ENCODE measurements around the gene HAPLN1. TPM values are rescaled to one million over a fixed set of nuclear protein-coding genes. Genes with fewer than 3 reads are reported as not detected.

Gene HAPLN1
- total and polyA plus RNA-seq, 2 of the 4 experiments (the other 2 are of a cell fraction): under 0.01 to 0.07 TPM

GRCh38 chr5:83767409-83767992 is 46.8 kb upstream of the HAPLN1 start (continued):
- TF ChIP-seq ELK1 (IDR thresholded peaks at IDR 0.05; ENCODE audit: borderline replicate concordance, low read depth, low read length) (no peak), BHLHE40 (IDR thresholded peaks at IDR 0.05; ENCODE audit: low read depth, low read length) (no peak), USF2 (IDR thresholded peaks at IDR 0.05; ENCODE audit: low read depth, low read length) (no peak), NFE2L2 (IDR thresholded peaks at IDR 0.05; ENCODE audit: low read depth, low read length) (no peak)

GRCh38 chr5:83764101-83764500 is 43.4 kb upstream of the HAPLN1 start:
- Histone ChIP-seq H3K4ac (ENCODE audit: low read depth, low read length) (no peak overlapping the region), H2BK5ac (ENCODE audit: low read depth, low read length, poor library complexity, severe bottlenecking) (no peak overlapping the region), H4K91ac (ENCODE audit: insufficient read depth, low read depth, low read length) (no peak overlapping the region), H2AK5ac (ENCODE audit: low read depth, low read length) (no peak overlapping the region), H2AFZ (replicated peaks; ENCODE audit: low read length, poor library complexity) (no peak overlapping the region), H3K4me3 (ENCODE audit: insufficient read depth, low read depth, low read length) (no peak overlapping the region), H2BK120ac (ENCODE audit: low read depth, low read length) (no peak overlapping the region), H4K5ac (ENCODE audit: low read depth, low read length) (no peak overlapping the region), H3K27ac (ENCODE audit: insufficient read depth, low read length) (no peak overlapping the region), H3K4me1 (ENCODE audit: control insufficient read depth, insufficient read depth, low read length) (no peaks in the 10 kb centered on the region), H3K4me2 (ENCODE audit: low read depth, low read length) (no peak overlapping the region), H3K14ac (replicated peaks; ENCODE audit: low read depth, low read length) (no peak overlapping the region), H3K36me3 (ENCODE audit: control insufficient read depth, insufficient read depth, low read length) (no peaks in the 10 kb centered on the region), H3K27me3 (ENCODE audit: control insufficient read depth, insufficient read depth, low read length) (no peaks in the 10 kb centered on the region), H2BK15ac (ENCODE audit: low read depth, low read length) (no peak overlapping the region), H3K79me1 (ENCODE audit: low read depth in 1 of 2, low read length in 2 of 2) (no peaks in the 10 kb centered on the region), H3K56ac (ENCODE audit: extremely low read depth, insufficient read depth, low read length) (no peak overlapping the region), H2BK20ac (ENCODE audit: low read depth, low read length) (no peak overlapping the region), H3K9me3 (ENCODE audit: control insufficient read depth, insufficient read depth, low read length) (peaks cover 12% of the 10 kb centered on the region), H3K9ac (ENCODE audit: low read depth, low read length) (no peak overlapping the region), H4K8ac (ENCODE audit: low read depth in 2 of 2, low read length in 2 of 2) (no peak overlapping the region), H3K23ac (ENCODE audit: low read depth, low read length) (no peak overlapping the region), H2AK9ac (replicated peaks; ENCODE audit: low read depth, low read length, poor library complexity) (no peak overlapping the region), H3K18ac (ENCODE audit: low read depth, low read length) (no peak overlapping the region), H3K9me1 (ENCODE audit: insufficient read depth, low read length) (no peaks in the 10 kb centered on the region), H4K20me1 (ENCODE audit: insufficient read depth, low read length) (no peaks in the 10 kb centered on the region)
- WGBS, 2 experiments (ENCODE audit: extremely low coverage in 2 of 2, insufficient read length in 1 of 2): no CpG with 5 or more reads among the region's 1 CpG
- BruUV-seq (replicated peaks): no TSS peak
- ChIA-PET POLR2A (ENCODE audit: unreplicated experiment) (no interaction called here), CTCF (no interaction called here)
- in situ Hi-C loops (cut with MboI; ENCODE audit: low sequenced_read_pairs): no loop called here
- DNase-seq: no peak
- dilution Hi-C loops (cut with HindIII; ENCODE audit: low sequenced_read_pairs, unreplicated experiment): no loop called here
- TF ChIP-seq CEBPB (IDR thresholded peaks at IDR 0.05; ENCODE audit: low read depth, low read length) (no peak), MAZ (IDR thresholded peaks at IDR 0.05; ENCODE audit: borderline replicate concordance, low read depth, low read length) (no peak), RFX5 (IDR thresholded peaks at IDR 0.05; ENCODE audit: low read depth, low read length) (no peak), ELK1 (IDR thresholded peaks at IDR 0.05; ENCODE audit: borderline replicate concordance, low read depth, low read length) (no peak)
- intact Hi-C loops (cut with micrococcal nuclease): no loop called here
- ATAC-seq (ENCODE audit: low read depth): no peak
